ENCODE data around the gene KRTAP10-4.

Gene KRTAP10-4

DNA sequence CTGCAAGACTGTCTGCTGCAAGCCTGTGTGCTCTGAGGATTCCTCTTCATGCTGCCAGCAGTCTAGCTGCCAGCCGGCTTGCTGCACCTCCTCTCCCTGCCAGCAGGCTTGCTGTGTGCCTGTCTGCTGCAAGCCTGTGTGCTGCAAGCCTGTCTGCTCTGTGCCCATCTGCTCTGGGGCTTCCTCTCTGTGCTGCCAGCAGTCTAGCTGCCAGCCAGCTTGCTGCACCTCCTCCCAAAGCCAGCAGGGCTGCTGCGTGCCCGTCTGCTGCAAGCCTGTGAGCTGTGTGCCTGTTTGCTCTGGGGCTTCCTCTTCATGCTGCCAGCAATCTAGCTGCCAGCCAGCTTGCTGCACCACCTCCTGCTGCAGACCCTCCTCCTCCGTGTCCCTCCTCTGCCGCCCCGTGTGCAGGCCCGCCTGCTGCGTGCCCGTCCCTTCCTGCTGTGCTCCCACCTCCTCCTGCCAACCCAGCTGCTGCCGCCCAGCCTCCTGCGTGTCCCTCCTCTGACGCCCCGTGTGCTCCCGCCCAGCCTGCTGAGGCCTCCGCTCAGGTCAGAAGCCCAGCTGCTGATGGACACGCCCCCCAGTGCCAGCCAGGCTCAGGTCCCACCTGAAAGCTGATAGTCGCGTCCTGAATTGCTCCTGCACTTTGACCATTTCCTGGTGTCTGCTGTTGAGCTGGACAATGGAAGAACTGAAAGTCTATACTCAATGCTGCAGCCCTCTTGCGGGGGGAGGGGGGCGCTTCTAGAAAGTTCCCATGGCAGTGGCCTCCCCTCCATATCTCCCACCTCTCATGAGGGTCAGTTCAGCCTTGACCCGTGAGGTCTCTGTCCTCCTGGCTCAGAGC, 1.2 kb downstream of the KRTAP10-4 start:
- Histone ChIP-seq H3K27me3 (peaks cover 17% of the 10 kb centered on the region), H3K9me3 (no peaks in the 10 kb centered on the region), H3K36me3 (no peaks in the 10 kb centered on the region), H3K4me3 (ENCODE audit: low read depth in 1 of 2, low read length in 1 of 2) (no peak overlapping the region), H3K4me1 (ENCODE audit: control insufficient read depth in 1 of 2, insufficient read depth in 1 of 2, low read depth in 1 of 2, low read length in 1 of 2) (no peaks in the 10 kb centered on the region), H3K27ac (no peak overlapping the region)
- no peak for TF ChIP-seq CTCF (IDR thresholded peaks at IDR 0.05)

- Histone ChIP-seq H3K4me1 (ENCODE audit: control insufficient read depth in 1 of 2, insufficient read depth in 1 of 2, low read depth in 1 of 2, low read length in 1 of 2) (no peaks in the 10 kb centered on the region), H3K36me3 (no peaks in the 10 kb centered on the region), H3K9me3 (no peaks in the 10 kb centered on the region), H3K4me3 (ENCODE audit: low read depth in 1 of 2, low read length in 1 of 2) (no peak overlapping the region), H3K27me3 (peaks cover 24% of the 10 kb centered on the region), H3K27ac (no peak overlapping the region)
- TF ChIP-seq CTCF (IDR thresholded peaks at IDR 0.05), result no peak
Observed at GRCh38 chr21:44575307-44576024, 1.9 kb downstream of the KRTAP10-4 start.

DNA sequence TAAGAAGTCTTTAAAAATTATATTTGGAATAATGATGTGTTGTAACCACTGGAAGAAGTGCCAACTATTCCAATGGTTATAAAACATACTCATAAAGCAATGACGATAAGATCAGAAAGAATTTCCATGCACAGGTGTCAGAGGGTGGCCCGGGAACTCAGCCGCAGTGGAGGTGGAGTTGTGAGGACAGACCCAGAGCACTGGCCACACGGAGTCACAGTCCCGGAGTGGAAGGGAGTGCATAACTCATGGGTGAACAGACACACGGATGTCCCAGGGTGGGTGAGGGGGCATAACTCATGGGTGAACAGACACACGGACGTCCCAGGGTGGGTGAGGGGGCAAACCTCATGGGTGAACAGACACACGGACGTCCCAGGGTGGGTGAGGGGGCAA, 2.5 kb downstream of the KRTAP10-4 start:
- no peaks in the 10 kb centered on the region for H3K36me3 ChIP-seq
- H3K4me3 ChIP-seq (ENCODE audit: low read depth in 1 of 2, low read length in 1 of 2), result no peak overlapping the region
- no peak for TF ChIP-seq CTCF (IDR thresholded peaks at IDR 0.05)
- H3K4me1 ChIP-seq (ENCODE audit: control insufficient read depth in 1 of 2, insufficient read depth in 1 of 2, low read depth in 1 of 2, low read length in 1 of 2), result no peaks in the 10 kb centered on the region
- H3K27me3 ChIP-seq, result peaks cover 29% of the 10 kb centered on the region
- H3K27ac ChIP-seq, result no peak overlapping the region
- H3K9me3 ChIP-seq, result no peaks in the 10 kb centered on the region

- no peaks in the 10 kb centered on the region for H3K4me1 ChIP-seq (ENCODE audit: control insufficient read depth in 1 of 2, insufficient read depth in 1 of 2, low read depth in 1 of 2, low read length in 1 of 2)
- H3K4me3 ChIP-seq (ENCODE audit: low read depth in 1 of 2, low read length in 1 of 2), result no peak overlapping the region
- no peaks in the 10 kb centered on the region for H3K36me3 ChIP-seq
- H3K9me3 ChIP-seq, result no peaks in the 10 kb centered on the region
- H3K27me3 ChIP-seq, result peaks cover 29% of the 10 kb centered on the region
- no peak for TF ChIP-seq CTCF (IDR thresholded peaks at IDR 0.05)
- no peak overlapping the region for H3K27ac ChIP-seq
Observed at GRCh38 chr21:44578371-44579055, 5.0 kb downstream of the KRTAP10-4 start.

DNA sequence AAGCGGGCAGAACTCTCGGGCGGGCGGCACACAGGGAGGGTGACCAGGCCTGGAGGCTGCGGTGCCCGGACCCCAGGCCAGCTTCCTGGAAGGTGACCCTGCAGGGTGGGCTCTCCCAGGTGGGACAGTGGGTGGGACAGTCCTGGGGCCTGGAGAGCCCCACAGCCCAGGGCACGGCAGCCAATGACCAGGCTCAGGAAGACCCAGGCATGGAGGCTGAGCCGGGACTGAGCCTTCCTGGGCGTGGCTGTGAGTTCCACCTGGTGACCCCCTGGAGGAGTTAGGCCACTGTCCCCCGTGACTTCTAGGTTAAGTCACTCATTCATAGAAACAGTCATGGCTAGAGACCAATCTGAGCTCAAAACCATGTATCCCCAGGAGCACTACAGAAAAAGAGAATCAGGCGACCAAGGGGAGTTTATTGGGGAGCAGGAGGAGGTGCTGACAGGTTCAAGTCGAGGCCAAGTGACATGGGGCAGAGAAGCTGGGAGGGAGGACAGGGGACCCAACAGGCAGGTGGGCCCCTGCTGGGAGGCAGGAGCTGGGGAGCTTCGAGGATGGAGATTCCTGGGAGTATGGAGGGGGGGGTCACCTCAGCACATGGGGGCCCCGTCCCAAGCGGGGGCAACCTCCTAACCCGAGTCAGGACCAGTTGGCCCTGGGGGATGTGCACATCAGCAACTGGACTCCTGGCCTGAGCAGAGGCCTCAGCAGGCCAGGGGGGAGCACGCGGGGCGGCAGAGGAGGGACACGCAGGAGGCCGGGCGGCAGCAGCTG, 5.7 kb downstream of the KRTAP10-4 start:
- TF ChIP-seq CTCF (IDR thresholded peaks at IDR 0.05), result no peak
- H3K4me1 ChIP-seq (ENCODE audit: control insufficient read depth in 1 of 2, insufficient read depth in 1 of 2, low read depth in 1 of 2, low read length in 1 of 2), result no peaks in the 10 kb centered on the region

More for the DNA sequence above, 5.7 kb downstream of the KRTAP10-4 start:
- no peak overlapping the region for H3K27ac ChIP-seq
- no peaks in the 10 kb centered on the region for H3K36me3 ChIP-seq
- H3K27me3 ChIP-seq, result peaks cover 33% of the 10 kb centered on the region
- H3K9me3 ChIP-seq, result no peaks in the 10 kb centered on the region
- H3K4me3 ChIP-seq (ENCODE audit: low read depth in 1 of 2, low read length in 1 of 2), result no peak overlapping the region
